T47D (cell line): Measurements from ENCODE around the gene PKIG.

Experiments used
- DNase-seq, 2 experiments: peaks; one replicate each; pipeline versions ENCODE4 v3.0.0 to v3.0.0-alpha.2; 2011 to 2012; ENCODE audit warnings: low read depth in 1 of 2, low spot score in 1 of 2
- JUND ChIP-seq: IDR thresholded peaks from 2 replicates; pipeline ENCODE4 v1.6.1; 2012; ENCODE audit warnings: low read depth
- in situ Hi-C: cut with HindIII; loops from 2 replicates; pipeline ENCODE4 v1.10.0; 2016; ENCODE audit warnings: low sequenced_read_pairs, low pct_unique_long_range_greater_than_20kb

PKIG gene

GRCh38 chr20:44592366-44592765 lies 10.0 kb downstream of the PKIG start:
- no peak for DNase-seq
- no peak for TF ChIP-seq JUND
- in situ Hi-C loops: no loop called here

- no peak for DNase-seq
- in situ Hi-C loops: no loop called here
- TF ChIP-seq JUND: no peak
Observed at GRCh38 chr20:44593751-44594150, 11.4 kb downstream of the PKIG start.

GRCh38 chr20:44594730-44595129 lies 12.4 kb downstream of the PKIG start:
- DNase-seq: no peak
- in situ Hi-C loops: no loop called here
- no peak for TF ChIP-seq JUND

- no peak for DNase-seq
- no peak for TF ChIP-seq JUND
- in situ Hi-C loops: no loop called here
Observed at GRCh38 chr20:44596010-44596409, 13.6 kb downstream of the PKIG start.

GRCh38 chr20:44596876-44597275 lies 14.5 kb downstream of the PKIG start:
- TF ChIP-seq JUND: no peak
- in situ Hi-C loops: no loop called here
- no peak for DNase-seq

- in situ Hi-C loops: no loop called here
- DNase-seq: no peak
- no peak for TF ChIP-seq JUND
Observed at GRCh38 chr20:44597516-44597915, 15.1 kb downstream of the PKIG start.

GRCh38 chr20:44597930-44598329 lies 15.6 kb downstream of the PKIG start:
- in situ Hi-C loops: no loop called here
- DNase-seq: no peak
- no peak for TF ChIP-seq JUND

GRCh38 chr20:44598423-44599305 lies 16.3 kb downstream of the PKIG start:
- no peak for TF ChIP-seq JUND
- in situ Hi-C loops: no loop called here
- no peak for DNase-seq

- TF ChIP-seq JUND: no peak
- DNase-seq: no peak
- in situ Hi-C loops: no loop called here
Observed at GRCh38 chr20:44599715-44600114, 17.3 kb downstream of the PKIG start.

- no peak for TF ChIP-seq JUND
- in situ Hi-C loops: no loop called here
- DNase-seq: no peak
Observed at GRCh38 chr20:44600301-44600700, 17.9 kb downstream of the PKIG start.

- no peak for TF ChIP-seq JUND
- no peak for DNase-seq
- in situ Hi-C loops: no loop called here
Observed at GRCh38 chr20:44600758-44601201, 18.4 kb downstream of the PKIG start.

GRCh38 chr20:44601236-44601671 lies 18.9 kb downstream of the PKIG start:
- TF ChIP-seq JUND: no peak
- in situ Hi-C loops: no loop called here
- DNase-seq: no peak

GRCh38 chr20:44601801-44602204 lies 19.4 kb downstream of the PKIG start:
- in situ Hi-C loops: no loop called here

More at GRCh38 chr20:44601801-44602204, 19.4 kb downstream of the PKIG start:
- no peak for TF ChIP-seq JUND
- no peak for DNase-seq
